Nephron progenitor cell (in vitro differentiated cells): ENCODE results near the gene AGBL4.

Experiments used
- DNase-seq: peaks from one replicate; pipeline ENCODE4 v3.0.0; 2021
- H3K27ac Mint-ChIP-seq: 2 replicates; pipeline ENCODE4 v1.8.0; 2021; ENCODE audit warnings: mild to moderate bottlenecking, moderate library complexity, mixed read lengths
- H3K27me3 Mint-ChIP-seq: 2 replicates; pipeline ENCODE4 v1.8.0; 2021; ENCODE audit warnings: mild to moderate bottlenecking, low read depth, mixed read lengths; ENCODE audit not compliant: poor library complexity
- H3K36me3 Mint-ChIP-seq: 2 replicates; pipeline ENCODE4 v1.8.0; 2021; ENCODE audit warnings: low read depth, mixed read lengths
- H3K4me1 Mint-ChIP-seq: 2 replicates; pipeline ENCODE4 v1.8.0; 2021; ENCODE audit warnings: mixed read lengths
- H3K4me3 Mint-ChIP-seq: 2 replicates; pipeline ENCODE4 v1.8.0; 2021; ENCODE audit warnings: mild to moderate bottlenecking, moderate library complexity, mixed read lengths
- H3K9me3 Mint-ChIP-seq: 2 replicates; pipeline ENCODE4 v1.8.0; 2021; ENCODE audit warnings: mild to moderate bottlenecking, moderate library complexity, mixed read lengths
- CTCF ChIP-seq: fragments of 200-600 bp; sonication (generic); IDR thresholded peaks from 2 replicates; pipeline ENCODE4 v1.5.0; 2021; ENCODE audit warnings: antibody characterized with exemption

AGBL4 gene

GRCh38 chr1:49208712-49209111 is 815.0 kb downstream of the AGBL4 start:
- Mint-ChIP-seq H3K27me3 (peaks cover 4% of the 10 kb centered on the region), H3K36me3 (no peaks in the 10 kb centered on the region), H3K27ac (no peak overlapping the region), H3K4me3 (no peak overlapping the region), H3K4me1 (no peaks in the 10 kb centered on the region), H3K9me3 (peaks cover 73% of the 10 kb centered on the region)
- DNase-seq = no peak
- no peak for TF ChIP-seq CTCF

- no peak for TF ChIP-seq CTCF
- Mint-ChIP-seq H3K4me3 (no peak overlapping the region), H3K27me3 (peaks cover 4% of the 10 kb centered on the region), H3K4me1 (no peaks in the 10 kb centered on the region), H3K27ac (no peak overlapping the region), H3K9me3 (peaks cover 82% of the 10 kb centered on the region), H3K36me3 (no peaks in the 10 kb centered on the region)
- no peak for DNase-seq
Measured at GRCh38 chr1:49204720-49205119, 819.0 kb downstream of the AGBL4 start.

GRCh38 chr1:49200738-49201137 is 823.0 kb downstream of the AGBL4 start:
- no peak for DNase-seq
- TF ChIP-seq CTCF = no peak
- H3K4me1 Mint-ChIP-seq = no peaks in the 10 kb centered on the region
- no peak overlapping the region for H3K27ac Mint-ChIP-seq
- no peak overlapping the region for H3K4me3 Mint-ChIP-seq
- H3K27me3 Mint-ChIP-seq = no peaks in the 10 kb centered on the region
- H3K9me3 Mint-ChIP-seq = peaks cover 88% of the 10 kb centered on the region
- H3K36me3 Mint-ChIP-seq = no peaks in the 10 kb centered on the region

- Mint-ChIP-seq H3K4me3 (no peak overlapping the region), H3K27me3 (no peaks in the 10 kb centered on the region), H3K27ac (no peak overlapping the region), H3K9me3 (peaks cover 92% of the 10 kb centered on the region), H3K36me3 (no peaks in the 10 kb centered on the region), H3K4me1 (no peaks in the 10 kb centered on the region)
- no peak for DNase-seq
- no peak for TF ChIP-seq CTCF
Measured at GRCh38 chr1:49199564-49199963, 824.2 kb downstream of the AGBL4 start.

- Mint-ChIP-seq H3K4me1 (no peaks in the 10 kb centered on the region), H3K27ac (no peak overlapping the region), H3K9me3 (peaks cover 88% of the 10 kb centered on the region), H3K36me3 (no peaks in the 10 kb centered on the region), H3K27me3 (no peaks in the 10 kb centered on the region), H3K4me3 (no peak overlapping the region)
- no peak for DNase-seq
- TF ChIP-seq CTCF = no peak
Measured at GRCh38 chr1:49197081-49197480, 826.7 kb downstream of the AGBL4 start.

- Mint-ChIP-seq H3K4me3 (no peak overlapping the region), H3K4me1 (no peaks in the 10 kb centered on the region), H3K36me3 (no peaks in the 10 kb centered on the region), H3K9me3 (peaks cover 82% of the 10 kb centered on the region), H3K27ac (no peak overlapping the region), H3K27me3 (no peaks in the 10 kb centered on the region)
- no peak for DNase-seq
- TF ChIP-seq CTCF = no peak
Measured at GRCh38 chr1:49190138-49190537, 833.6 kb downstream of the AGBL4 start.
